SU-DHL-6 (cell line): ENCODE measurements around the gene BFAR.

Experiments used
- CTCF ChIP-seq: fragments of 200-600 bp; sonication (generic); IDR thresholded peaks from one replicate; pipeline ENCODE4 v1.5.1; 2017; ENCODE audit warnings: antibody characterized with exemption, mild to moderate bottlenecking, low read length, moderate library complexity; ENCODE audit not compliant: insufficient read depth, poor library complexity, severe bottlenecking
- EZH2phosphoT487 ChIP-seq: fragments of 200-600 bp; sonication (generic), shearing (Covaris generic); conservative IDR thresholded peaks from 2 replicates; pipeline ENCODE4 v1.6.1; 2018; ENCODE audit warnings: mild to moderate bottlenecking, antibody characterized with exemption, low read length, moderate library complexity, mixed read lengths

DNA sequence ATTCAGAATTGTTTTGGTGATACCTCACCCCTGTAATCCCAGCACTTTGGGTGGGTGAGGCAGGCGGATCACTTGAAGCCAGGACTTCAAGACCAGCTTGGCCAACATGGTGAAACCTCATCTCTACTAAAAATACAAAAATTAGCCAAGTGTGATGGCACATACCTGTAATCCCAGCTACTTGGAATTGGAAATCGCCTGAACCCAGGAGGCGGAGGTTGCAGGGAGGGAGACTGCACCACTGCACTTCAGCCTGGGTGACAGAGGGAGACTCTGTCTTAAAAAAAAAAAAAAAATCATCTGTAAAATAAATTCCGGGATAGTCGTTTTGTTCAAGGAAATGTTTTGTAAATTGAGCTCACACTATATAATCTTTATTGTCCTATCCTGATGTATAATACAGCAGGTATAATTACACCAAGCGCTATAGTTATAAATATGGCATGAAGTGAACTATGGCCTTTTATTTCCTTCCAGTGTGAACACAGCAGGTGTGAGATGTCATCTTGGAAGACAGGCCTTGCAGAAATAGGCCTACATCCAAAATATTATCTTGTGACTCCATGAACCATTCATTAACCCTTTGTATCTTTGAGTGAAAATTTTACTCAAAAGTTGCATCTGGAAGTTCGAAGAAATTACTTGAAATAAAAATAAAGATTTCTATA, 35.9 kb downstream of the BFAR start:
- TF ChIP-seq CTCF (no peak), EZH2phosphoT487 (no peak)
